HepG2 (cell line): Measurements from ENCODE around the gene MARVELD3. TPM values are rescaled to one million over a fixed set of nuclear protein-coding genes. Genes with fewer than 3 reads are reported as not detected.
A peak's percentile ranks its signal among the peaks of the same experiment; 100 is the strongest.

ENCODE experiments used
- BRF2 ChIP-seq: sonication (generic); formaldehyde crosslinking; IDR thresholded peaks from 2 replicates; pipeline ENCODE4 v1.8.1; 2022; ENCODE audit warnings: mild to moderate bottlenecking, missing genetic modification reagents
- CERS6 ChIP-seq: sonication (generic); formaldehyde crosslinking; IDR thresholded peaks from 2 replicates; pipeline ENCODE4 v1.5.0; 2020; ENCODE audit warnings: missing genetic modification reagents
- ESRRA ChIP-seq: sonication (generic); formaldehyde crosslinking; IDR thresholded peaks from 2 replicates; pipeline ENCODE4 v1.5.1; 2020; ENCODE audit warnings: mild to moderate bottlenecking, low read depth, missing genetic modification reagents
- FOXP1 ChIP-seq, 2 experiments: fragments of 450-650 bp in 1 of 2; IDR thresholded peaks; 2 replicates each; pipeline ENCODE4 v1.6.1; 2017 to 2018; ENCODE audit warnings: antibody characterized with exemption in 1 of 2
- MAFG ChIP-seq: sonication (generic); formaldehyde crosslinking; IDR thresholded peaks from 2 replicates; pipeline ENCODE4 v1.5.1; 2020; ENCODE audit warnings: mild to moderate bottlenecking, missing genetic modification reagents
- MYC ChIP-seq: sonication (generic); formaldehyde crosslinking; IDR thresholded peaks from 2 replicates; pipeline ENCODE4 v1.9.0; 2021; ENCODE audit warnings: missing genetic modification reagents, borderline replicate concordance
- PHF8 ChIP-seq: sonication (generic); formaldehyde crosslinking; IDR thresholded peaks from 2 replicates; pipeline ENCODE4 v1.5.0; 2020; ENCODE audit warnings: missing genetic modification reagents
- POLR2G ChIP-seq: fragments of 200-400 bp; formaldehyde crosslinking; IDR thresholded peaks from 2 replicates; pipeline ENCODE4 v1.6.1; 2018; ENCODE audit warnings: mild to moderate bottlenecking, low read depth, low read length, moderate library complexity
- RNF2 ChIP-seq: fragments of 450-650 bp; conservative IDR thresholded peaks from 2 replicates; pipeline ENCODE4 v1.6.1; 2016; ENCODE audit warnings: low read depth
- SP4 ChIP-seq: sonication (generic); formaldehyde crosslinking; IDR thresholded peaks from 2 replicates; pipeline ENCODE4 v1.8.1; 2023; ENCODE audit warnings: mild to moderate bottlenecking, missing genetic modification reagents
- TSC22D2 ChIP-seq: sonication (generic); formaldehyde crosslinking; IDR thresholded peaks from 2 replicates; pipeline ENCODE4 v1.5.1; 2020; ENCODE audit warnings: missing genetic modification reagents, mild to moderate bottlenecking, borderline replicate concordance
- XRCC5 ChIP-seq: fragments of 200-400 bp; formaldehyde crosslinking; optimal IDR thresholded peaks from 2 replicates; pipeline ENCODE3; 2017; ENCODE audit warnings: mild to moderate bottlenecking, low read length
- ZNF235 ChIP-seq: sonication (generic); formaldehyde crosslinking; IDR thresholded peaks from 2 replicates; pipeline ENCODE4 v1.8.1; 2023; ENCODE audit warnings: mild to moderate bottlenecking, missing genetic modification reagents, borderline replicate concordance
- ZNF253 ChIP-seq: sonication (generic); formaldehyde crosslinking; IDR thresholded peaks from 2 replicates; pipeline ENCODE4 v1.8.0; 2022; ENCODE audit warnings: mild to moderate bottlenecking, missing genetic modification reagents, borderline replicate concordance
- ZNF333 ChIP-seq: sonication (generic); formaldehyde crosslinking; IDR thresholded peaks from 2 replicates; pipeline ENCODE4 v1.4.0; 2020; ENCODE audit warnings: mild to moderate bottlenecking, missing genetic modification reagents, borderline replicate concordance
- ZNF362 ChIP-seq: sonication (generic); formaldehyde crosslinking; IDR thresholded peaks from 2 replicates; pipeline ENCODE4 v1.4.0; 2020; ENCODE audit warnings: missing genetic modification reagents, mild to moderate bottlenecking, borderline replicate concordance
- ZNF432 ChIP-seq: sonication (generic); formaldehyde crosslinking; IDR thresholded peaks from 2 replicates; pipeline ENCODE4 v1.5.0; 2020; ENCODE audit warnings: missing genetic modification reagents, mild to moderate bottlenecking, borderline replicate concordance
- ZNF441 ChIP-seq: sonication (generic); formaldehyde crosslinking; IDR thresholded peaks from 2 replicates; pipeline ENCODE4 v1.7.0; 2021; ENCODE audit warnings: missing genetic modification reagents, borderline replicate concordance
- ZNF484 ChIP-seq: sonication (generic); formaldehyde crosslinking; IDR thresholded peaks from 2 replicates; pipeline ENCODE4 v1.5.1; 2020; ENCODE audit warnings: mild to moderate bottlenecking, low read depth, missing genetic modification reagents, borderline replicate concordance
- ZNF547 ChIP-seq: sonication (generic); formaldehyde crosslinking; IDR thresholded peaks from 2 replicates; pipeline ENCODE4 v1.5.1; 2020; ENCODE audit warnings: mild to moderate bottlenecking, missing genetic modification reagents
- ZNF607 ChIP-seq: sonication (generic); formaldehyde crosslinking; IDR thresholded peaks from 2 replicates; pipeline ENCODE4 v1.5.1; 2020; ENCODE audit warnings: missing genetic modification reagents, mild to moderate bottlenecking, borderline replicate concordance
- ZNF746 ChIP-seq: sonication (generic); formaldehyde crosslinking; IDR thresholded peaks from 2 replicates; pipeline ENCODE4 v1.8.0; 2022; ENCODE audit warnings: mild to moderate bottlenecking, missing genetic modification reagents
- polyA plus RNA-seq, 8 experiments: library from polyadenylated mRNA; depleted of rRNA in 3 of 8; stranded (reverse) in 7 of 8; unstranded in 1 of 8; fragments of >200 nt; fragmentation: Illumina TruSeq in 4 of 8; extraction: Trizol in 4 of 8; gene quantifications; 2 replicates each; pipeline versions ENCODE4 v1.2.1 to v1.2.3, GENCODE V29; 2011 to 2016; ENCODE audit warnings: low read depth in 4 of 8, missing spikeins in 1 of 8, mixed read lengths in 1 of 8; ENCODE audit not compliant: insufficient read depth in 1 of 8
- total RNA-seq, 5 experiments: library from RNA; depleted of rRNA; stranded (reverse); fragments of >200 nt; fragmentation: Illumina TruSeq; extraction: Trizol; gene quantifications; 2 replicates each; pipeline ENCODE4 v1.2.3, GENCODE V29; 2016; ENCODE audit warnings: low read depth in 1 of 5
- TF ChIP-seq, protein P1 (sequence below): sonication (generic); formaldehyde crosslinking; IDR thresholded peaks from 2 replicates; pipeline ENCODE4 v1.4.0; 2020; ENCODE audit warnings: missing genetic modification reagents

Gene MARVELD3
- total and polyA plus RNA-seq, 2 of the 13 experiments (the other 11 are each of a cell fraction or from before 2014, with no cell fraction given), result 4.8 to 5.6 TPM

- peak; percentile 48; the same call in 1 of the 2 replicates for TF ChIP-seq SP4
- no peak for TF ChIP-seq ZNF484 (CRISPR knock-in tag)
- 0 out of 2 replicates have a peak, but pooled peaks have one; percentile 28 for TF ChIP-seq POLR2G
- peak; percentile 82; the same call in 1 of the 2 replicates for TF ChIP-seq ZNF235
- TF ChIP-seq XRCC5, result peak; percentile 43
- 0 out of 2 replicates have a peak, but pooled peaks have one; percentile 35 for TF ChIP-seq BRF2 (CRISPR knock-in tag)
- peak; percentile 36; the same call in 1 of the 2 replicates for TF ChIP-seq MYC (CRISPR knock-in tag)
- 0 out of 2 replicates have a peak, but pooled peaks have one; percentile 39 for TF ChIP-seq ESRRA (CRISPR knock-in tag)
- TF ChIP-seq TSC22D2 (CRISPR knock-in tag), result peak; percentile 49; the same call in 1 of the 2 replicates
- TF ChIP-seq, protein P1, sequence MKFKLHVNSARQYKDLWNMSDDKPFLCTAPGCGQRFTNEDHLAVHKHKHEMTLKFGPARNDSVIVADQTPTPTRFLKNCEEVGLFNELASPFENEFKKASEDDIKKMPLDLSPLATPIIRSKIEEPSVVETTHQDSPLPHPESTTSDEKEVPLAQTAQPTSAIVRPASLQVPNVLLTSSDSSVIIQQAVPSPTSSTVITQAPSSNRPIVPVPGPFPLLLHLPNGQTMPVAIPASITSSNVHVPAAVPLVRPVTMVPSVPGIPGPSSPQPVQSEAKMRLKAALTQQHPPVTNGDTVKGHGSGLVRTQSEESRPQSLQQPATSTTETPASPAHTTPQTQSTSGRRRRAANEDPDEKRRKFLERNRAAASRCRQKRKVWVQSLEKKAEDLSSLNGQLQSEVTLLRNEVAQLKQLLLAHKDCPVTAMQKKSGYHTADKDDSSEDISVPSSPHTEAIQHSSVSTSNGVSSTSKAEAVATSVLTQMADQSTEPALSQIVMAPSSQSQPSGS (CRISPR knock-in tag), result peak; percentile 57
- peak; percentile 76 for TF ChIP-seq ZNF253
- peak; percentile 42; the same call in 1 of the 2 replicates for TF ChIP-seq ZNF547 (CRISPR knock-in tag)
- 0 out of 2 replicates have a peak, but pooled peaks have one; percentile 32 for TF ChIP-seq ZNF746 (CRISPR knock-in tag)
- TF ChIP-seq MAFG (CRISPR knock-in tag), result no peak
- TF ChIP-seq RNF2, result 0 out of 2 replicates have a peak, but pooled peaks have one; percentile 31
- no peak for TF ChIP-seq ZNF441
- TF ChIP-seq PHF8 (CRISPR knock-in tag), result peak; percentile 84
- TF ChIP-seq ZNF432 (CRISPR knock-in tag), result no peak
- no peak for TF ChIP-seq FOXP1 (IDR thresholded peaks at IDR 0.05)
- no peak for TF ChIP-seq FOXP1 (CRISPR knock-in tag; IDR thresholded peaks at IDR 0.05)
- TF ChIP-seq ZNF333 (CRISPR knock-in tag), result 0 out of 2 replicates have a peak, but pooled peaks have one; percentile 68
- peak; percentile 65; the same call in 1 of the 2 replicates for TF ChIP-seq ZNF607 (CRISPR knock-in tag)
- peak; percentile 34; the same call in 1 of the 2 replicates for TF ChIP-seq ZNF362 (CRISPR knock-in tag)
- TF ChIP-seq CERS6 (CRISPR knock-in tag), result no peak; the same call in 1 of the 2 replicates
These were observed at the start of gene MARVELD3 (continued) for GRCh38 chr16:71626018-71626857.
